ENCODE data around the gene HNRNPD. TPM values are rescaled to one million over a fixed set of nuclear protein-coding genes. Genes with fewer than 3 reads are reported as not detected.
A peak's percentile ranks its signal among the peaks of the same experiment; 100 is the strongest.
"Not testable (repeated sequence)": the region's sequence is repeated elsewhere in the genome, so short reads cannot be mapped to it uniquely, and the experiment has no call there.

The HNRNPD gene
- total RNA-seq, 5 donors from 2014 or later (not counting 1 experiment from before 2014, with no cell fraction given) = 193 to 274 (median 202) TPM

GRCh38 chr4:82371497-82371896 lies 2.3 kb downstream of the HNRNPD start:
- DNase-seq (peak in 1 of 35 experiments; percentile 23), ATAC-seq (replicated peaks in 1 of 4) (no peak)
- Mint-ChIP-seq H3K36me3 (peaks cover 39% of the 10 kb centered on the region), H3K4me1 (peaks cover 67 to 79% (median 68%) of the 10 kb centered on the region in 3 donors), H3K4me3 (peak overlapping the region; percentile 91 to 99 (median 97)), H3K27ac (peak overlapping the region; percentile 75 to 94), H3K9me3 (no peaks in the 10 kb centered on the region), H3K27me3 (no peaks in the 10 kb centered on the region)
- peaks cover under 1 to 25% of the 10 kb centered on the region in 2 donors for H3K36me3 ChIP-seq (ENCODE audit: control insufficient read depth in 2 of 2, extremely low read depth in 1 of 2, insufficient read depth in 1 of 2, low read length in 1 of 2)
- no peak overlapping the region for H3K27ac ChIP-seq (ENCODE audit: low read length)
- peak overlapping the region; percentile 90 to 94 for H3K4me3 ChIP-seq (ENCODE audit: control insufficient read depth in 1 of 2, extremely low read depth in 1 of 2, low read length in 1 of 2)
- peaks cover 24 to 57% of the 10 kb centered on the region in 2 experiments for H3K4me1 ChIP-seq (ENCODE audit: control insufficient read depth in 1 of 2, extremely low read depth in 1 of 2, insufficient read depth in 2 of 2, low read length in 2 of 2)
- no peaks in the 10 kb centered on the region for H3K27me3 ChIP-seq (replicated peaks in 1 of 2; ENCODE audit: control insufficient read depth in 2 of 2, extremely low read depth in 1 of 2, insufficient read depth in 2 of 2, low read length in 1 of 2)
- ChIA-PET POLR2A (interaction anchor here (0.6 to 2.0 kb wide), 5 partner anchors 10 to 1116 kb away, joined by 3 to 22 read pairs (median 4); partner anchors contain the start of gene HNRNPDL (in 1 of the 2)), CTCF (interaction anchor here in 1 of 2 donors (0.6 to 3.8 kb wide), 6 partner anchors 11 to 1116 kb away, joined by 3 to 29 read pairs (median 6); no protein-coding TSS in a partner anchor)
- H3K9me3 ChIP-seq = no peaks in the 10 kb centered on the region
- 0% methylated on average over 1 of the region's 8 CpGs for WGBS (ENCODE audit: insufficient coverage)

GRCh38 chr4:82367438-82368097 lies 6.2 kb downstream of the HNRNPD start:
- Histone ChIP-seq H3K9me3 (no peaks in the 10 kb centered on the region), H3K36me3 (ENCODE audit: control insufficient read depth in 2 of 2, extremely low read depth in 1 of 2, insufficient read depth in 1 of 2, low read length in 1 of 2) (peaks cover 3 to 32% of the 10 kb centered on the region in 2 donors), H3K4me3 (ENCODE audit: control insufficient read depth in 1 of 2, extremely low read depth in 1 of 2, low read length in 1 of 2) (no peak overlapping the region), H3K4me1 (ENCODE audit: control insufficient read depth in 1 of 2, extremely low read depth in 1 of 2, insufficient read depth in 2 of 2, low read length in 2 of 2) (peaks cover 36 to 63% of the 10 kb centered on the region in 2 experiments), H3K27ac (ENCODE audit: low read length) (no peak overlapping the region), H3K27me3 (replicated peaks in 1 of 2; ENCODE audit: control insufficient read depth in 2 of 2, extremely low read depth in 1 of 2, insufficient read depth in 2 of 2, low read length in 1 of 2) (no peaks in the 10 kb centered on the region)
- CTCF ChIA-PET = interaction anchor here (0.6 to 1.5 kb wide), 5 partner anchors 10 to 902 kb away, joined by 3 to 7 read pairs (median 3); no protein-coding TSS in a partner anchor
- Mint-ChIP-seq H3K36me3 (peaks cover 35% of the 10 kb centered on the region), H3K27me3 (no peaks in the 10 kb centered on the region), H3K27ac (peak overlapping the region; percentile 50 to 71), H3K4me3 (peak overlapping the region in 2 of 3 donors; percentile 47 to 61), H3K4me1 (peaks cover 86 to 93% (median 88%) of the 10 kb centered on the region in 3 donors), H3K9me3 (no peaks in the 10 kb centered on the region)
- DNase-seq (peak in 1 of 35 experiments; percentile 31), ATAC-seq (replicated peaks in 1 of 4) (peak in 3 of 4 experiments; percentile 29 to 51 (median 46))
- POLR2A ChIA-PET = interaction anchor here (0.6 to 0.8 kb wide), 4 partner anchors 12 to 803 kb away, joined by 3 to 6 read pairs (median 4); no protein-coding TSS in a partner anchor
- WGBS (ENCODE audit: insufficient coverage) = 33% methylated on average over 3 of the region's 5 CpGs

- H3K9me3 ChIP-seq; H3K27me3 ChIP-seq (replicated peaks in 1 of 2; ENCODE audit: control insufficient read depth in 2 of 2, extremely low read depth in 1 of 2, insufficient read depth in 2 of 2, low read length in 1 of 2); DNase-seq; H3K27me3 Mint-ChIP-seq; H3K9me3 Mint-ChIP-seq; ATAC-seq (replicated peaks in 1 of 4); H3K4me3 ChIP-seq (ENCODE audit: control insufficient read depth in 1 of 2, extremely low read depth in 1 of 2, low read length in 1 of 2); H3K27ac ChIP-seq (ENCODE audit: low read length): not testable (repeated sequence)
- Histone ChIP-seq H3K36me3 (ENCODE audit: control insufficient read depth in 2 of 2, extremely low read depth in 1 of 2, insufficient read depth in 1 of 2, low read length in 1 of 2) (peaks cover 3 to 32% of the 10 kb centered on the region in 2 donors), H3K4me1 (ENCODE audit: control insufficient read depth in 1 of 2, extremely low read depth in 1 of 2, insufficient read depth in 2 of 2, low read length in 2 of 2) (peaks cover 38 to 66% of the 10 kb centered on the region in 2 experiments)
- Mint-ChIP-seq H3K36me3 (peaks cover 27% of the 10 kb centered on the region), H3K4me1 (peaks cover 90 to 94% (median 92%) of the 10 kb centered on the region in 3 donors), H3K27ac (peak overlapping the region; percentile 50 to 60), H3K4me3 (peak overlapping the region in 2 of 3 donors; percentile 7 to 61)
- ChIA-PET CTCF (interaction anchor here in 1 of 2 donors (0.6 to 1.5 kb wide), 5 partner anchors 9 to 451 kb away, joined by 3 to 7 read pairs (median 3); no protein-coding TSS in a partner anchor), POLR2A (interaction anchor here (0.5 to 0.6 kb wide), 2 partner anchors 43 to 119 kb away, joined by 5 to 8 read pairs; no protein-coding TSS in a partner anchor)
- 92% methylated on average over 10 of the region's 11 CpGs for WGBS (ENCODE audit: insufficient coverage)
Measured at GRCh38 chr4:82366431-82366830, 7.4 kb downstream of the HNRNPD start.

- POLR2A ChIA-PET = interaction anchor here in 1 of 2 donors (2.4 kb wide), 1 partner anchor 9 kb away, joined by 12 read pairs; no protein-coding TSS in a partner anchor
- peak overlapping the region in 2 of 3 donors; percentile 3 to 34 for H3K4me3 Mint-ChIP-seq
- peak overlapping the region; percentile 19 for H3K27ac ChIP-seq (ENCODE audit: low read length)
- H3K9me3 Mint-ChIP-seq = no peaks in the 10 kb centered on the region
- H3K27me3 ChIP-seq (replicated peaks in 1 of 2; ENCODE audit: control insufficient read depth in 2 of 2, extremely low read depth in 1 of 2, insufficient read depth in 2 of 2, low read length in 1 of 2) = no peaks in the 10 kb centered on the region
- H3K36me3 Mint-ChIP-seq = peaks cover 21% of the 10 kb centered on the region
- no peak for DNase-seq
- WGBS (ENCODE audit: insufficient coverage) = 94% methylated on average over 2 of the region's 4 CpGs
- no peak for ATAC-seq (replicated peaks in 1 of 4)
- no peaks in the 10 kb centered on the region for H3K27me3 Mint-ChIP-seq
- H3K4me3 ChIP-seq (ENCODE audit: control insufficient read depth in 1 of 2, extremely low read depth in 1 of 2, low read length in 1 of 2) = no peak overlapping the region
- peaks cover 3 to 31% of the 10 kb centered on the region in 2 donors for H3K36me3 ChIP-seq (ENCODE audit: control insufficient read depth in 2 of 2, extremely low read depth in 1 of 2, insufficient read depth in 1 of 2, low read length in 1 of 2)
- peak overlapping the region; percentile 39 to 75 for H3K27ac Mint-ChIP-seq
- no peaks in the 10 kb centered on the region for H3K9me3 ChIP-seq
- peaks cover 91 to 94% (median 92%) of the 10 kb centered on the region in 3 donors for H3K4me1 Mint-ChIP-seq
- peaks cover 31 to 75% of the 10 kb centered on the region in 2 experiments for H3K4me1 ChIP-seq (ENCODE audit: control insufficient read depth in 1 of 2, extremely low read depth in 1 of 2, insufficient read depth in 2 of 2, low read length in 2 of 2)
- CTCF ChIA-PET = no interaction called here
Measured at GRCh38 chr4:82363896-82364487, 9.8 kb downstream of the HNRNPD start.

GRCh38 chr4:82362565-82362964 lies 11.2 kb downstream of the HNRNPD start:
- WGBS (ENCODE audit: insufficient coverage) = 80% methylated on average over 1 of the region's 9 CpGs
- Mint-ChIP-seq H3K4me1 (peaks cover 90 to 94% (median 90%) of the 10 kb centered on the region in 3 donors), H3K27ac (peak overlapping the region; percentile 15 to 35), H3K27me3 (no peaks in the 10 kb centered on the region), H3K4me3 (peak overlapping the region in 2 of 3 donors; percentile 3 to 43), H3K36me3 (peaks cover 24% of the 10 kb centered on the region), H3K9me3 (no peaks in the 10 kb centered on the region)
- H3K9me3 ChIP-seq = no peaks in the 10 kb centered on the region
- no peaks in the 10 kb centered on the region for H3K27me3 ChIP-seq (replicated peaks in 1 of 2; ENCODE audit: control insufficient read depth in 2 of 2, extremely low read depth in 1 of 2, insufficient read depth in 2 of 2, low read length in 1 of 2)
- peaks cover 35 to 67% of the 10 kb centered on the region in 2 experiments for H3K4me1 ChIP-seq (ENCODE audit: control insufficient read depth in 1 of 2, extremely low read depth in 1 of 2, insufficient read depth in 2 of 2, low read length in 2 of 2)
- no peak for ATAC-seq (replicated peaks in 1 of 4)
- CTCF ChIA-PET = interaction anchor here in 1 of 2 donors (1.6 to 3.7 kb wide), 3 partner anchors 62 to 78 kb away, joined by 6 to 19 read pairs (median 8); no protein-coding TSS in a partner anchor
- H3K36me3 ChIP-seq (ENCODE audit: control insufficient read depth in 2 of 2, extremely low read depth in 1 of 2, insufficient read depth in 1 of 2, low read length in 1 of 2) = peaks cover 3 to 30% of the 10 kb centered on the region in 2 donors
- H3K27ac ChIP-seq (ENCODE audit: low read length) = no peak overlapping the region
- DNase-seq = no peak
- POLR2A ChIA-PET = no interaction called here
- H3K4me3 ChIP-seq (ENCODE audit: control insufficient read depth in 1 of 2, extremely low read depth in 1 of 2, low read length in 1 of 2) = no peak overlapping the region

Measured in T-cell (primary cell).